ENCODE data around the gene OR56A4. TPM values are rescaled to one million over a fixed set of nuclear protein-coding genes. Genes with fewer than 3 reads are reported as not detected.

OR56A4 gene
- total and polyA plus RNA-seq, 4 donors, result 0.05 TPM; not detected in 3

- H3K27ac ChIP-seq (ENCODE audit: low read depth in 1 of 2, low read length in 2 of 2), result no peak within 1 kb of the TSS
- no peak for TF ChIP-seq MAX (IDR thresholded peaks at IDR 0.05)
- no peak for TF ChIP-seq GABPA (IDR thresholded peaks at IDR 0.05 in 1 of 2, conservative IDR thresholded peaks at IDR 0.05 in 1 of 2)
- no peak for TF ChIP-seq FOXA1 (IDR thresholded peaks at IDR 0.05)
- TF ChIP-seq CTCF (IDR thresholded peaks at IDR 0.05; ENCODE audit: low read depth, low read length, missing input control), result no peak
- no peak for TF ChIP-seq HNF4A (conservative IDR thresholded peaks at IDR 0.05)
- TF ChIP-seq HNF4G (IDR thresholded peaks at IDR 0.05), result no peak
- no peak for TF ChIP-seq SP1 (IDR thresholded peaks at IDR 0.05)
- no peak for TF ChIP-seq ZBTB33 (IDR thresholded peaks at IDR 0.05)
- H3K4me3 ChIP-seq (ENCODE audit: low read depth in 1 of 3, low read length in 3 of 3), result no peak within 1 kb of the TSS
- H3K9ac ChIP-seq (ENCODE audit: low read depth in 1 of 2, low read length in 2 of 2), result no peak within 1 kb of the TSS
- no peak for DNase-seq (ENCODE audit: low spot score)
- no peaks in the 10 kb centered on the region for H3K4me1 ChIP-seq (ENCODE audit: control insufficient read depth in 4 of 4, insufficient read depth in 4 of 4, low read length in 3 of 4)
- no peaks in the 10 kb centered on the region for H3K36me3 ChIP-seq (ENCODE audit: control insufficient read depth in 4 of 4, insufficient read depth in 3 of 4, low read depth in 1 of 4, low read length in 3 of 4)
- WGBS, result 73% methylated on average over 1 of the region's 1 CpG
- H3K9me3 ChIP-seq (ENCODE audit: control insufficient read depth in 4 of 4, low read length in 3 of 4), result no peaks in the 10 kb centered on the region
- H3K27me3 ChIP-seq (ENCODE audit: control insufficient read depth in 4 of 4, insufficient read depth in 4 of 4, low read length in 3 of 4), result peaks cover 0 to 5% (median 2%) of the 10 kb centered on the region in 4 donors
Measured at GRCh38 chr11:6030708-6031405, 24.1 kb upstream of the OR56A4 start, which contains the start of gene OR56A1. OR56A1 (minus strand) TSS chr11:6030758; CDS start chr11:6027692, 3,066 bp downstream.

GRCh38 chr11:6027501-6027900, 20.8 kb upstream of the OR56A4 start:
- no peak for TF ChIP-seq GABPA (IDR thresholded peaks at IDR 0.05 in 1 of 2, conservative IDR thresholded peaks at IDR 0.05 in 1 of 2)
- Histone ChIP-seq H3K9ac (ENCODE audit: low read depth in 1 of 2, low read length in 2 of 2) (no peak overlapping the region), H3K36me3 (ENCODE audit: control insufficient read depth in 4 of 4, insufficient read depth in 3 of 4, low read depth in 1 of 4, low read length in 3 of 4) (no peaks in the 10 kb centered on the region), H3K9me3 (ENCODE audit: control insufficient read depth in 4 of 4, low read length in 3 of 4) (no peaks in the 10 kb centered on the region), H3K4me3 (ENCODE audit: low read depth in 1 of 3, low read length in 3 of 3) (no peak overlapping the region), H3K4me1 (ENCODE audit: control insufficient read depth in 4 of 4, insufficient read depth in 4 of 4, low read length in 3 of 4) (no peaks in the 10 kb centered on the region), H3K27ac (ENCODE audit: low read depth in 1 of 2, low read length in 2 of 2) (no peak overlapping the region), H3K27me3 (ENCODE audit: control insufficient read depth in 4 of 4, insufficient read depth in 4 of 4, low read length in 3 of 4) (peaks cover 0 to 5% (median 0%) of the 10 kb centered on the region in 4 donors)
- 90% methylated on average over 1 of the region's 1 CpG for WGBS
- DNase-seq (ENCODE audit: low spot score), result no peak

- TF ChIP-seq ZBTB33 (IDR thresholded peaks at IDR 0.05) (no peak), CTCF (IDR thresholded peaks at IDR 0.05; ENCODE audit: low read depth, low read length, missing input control) (no peak), RAD21 (IDR thresholded peaks at IDR 0.05) (no peak), FOXA2 (IDR thresholded peaks at IDR 0.05) (no peak)
- no peaks in the 10 kb centered on the region for H3K27me3 ChIP-seq (ENCODE audit: control insufficient read depth in 4 of 4, insufficient read depth in 4 of 4, low read length in 3 of 4)
- no peaks in the 10 kb centered on the region for H3K36me3 ChIP-seq (ENCODE audit: control insufficient read depth in 4 of 4, insufficient read depth in 3 of 4, low read depth in 1 of 4, low read length in 3 of 4)
- no peak for DNase-seq (ENCODE audit: low spot score)
- no peak overlapping the region for H3K4me3 ChIP-seq (ENCODE audit: low read depth in 1 of 3, low read length in 3 of 3)
- no peaks in the 10 kb centered on the region for H3K9me3 ChIP-seq (ENCODE audit: control insufficient read depth in 4 of 4, low read length in 3 of 4)
- H3K27ac ChIP-seq (ENCODE audit: low read depth in 1 of 2, low read length in 2 of 2), result no peak overlapping the region
- no peaks in the 10 kb centered on the region for H3K4me1 ChIP-seq (ENCODE audit: control insufficient read depth in 4 of 4, insufficient read depth in 4 of 4, low read length in 3 of 4)
- 67% methylated on average over 2 of the region's 2 CpGs for whole genome bisulfite sequencing
- no peak overlapping the region for H3K9ac ChIP-seq (ENCODE audit: low read depth in 1 of 2, low read length in 2 of 2)
Measured at GRCh38 chr11:6025056-6025455, 18.3 kb upstream of the OR56A4 start.
